Gastrocnemius medialis (tissue), 4 donors: ENCODE results near the gene CD300E. TPM values are rescaled to one million over a fixed set of nuclear protein-coding genes. Genes with fewer than 3 reads are reported as not detected.

ENCODE experiments used
- ATAC-seq, 2 donors: fragments of 150-250 bp; one replicate each; pipeline ENCODE4 v1.9.1; 2016
- DNase-seq, 2 donors: peaks; one replicate each; pipeline ENCODE4 v3.0.0-alpha.2; 2019
- H3K27ac ChIP-seq, 4 donors: fragments of 200-600 bp; sonication (generic); 1 replicate in 1 of 4; 2 replicates in 3 of 4; pipeline ENCODE4 v1.5.1; 2016 to 2018; ENCODE audit warnings: mild to moderate bottlenecking in 2 of 4, moderate library complexity in 1 of 4
- H3K27me3 ChIP-seq, 3 donors: fragments of 200-600 bp; sonication (generic) in 2 of 3; 1 replicate in 1 of 3; 2 replicates in 2 of 3; pipeline versions ENCODE4 v1.5.1 to v1.6.0; 2016 to 2019; ENCODE audit warnings: mild to moderate bottlenecking in 1 of 3, moderate library complexity in 1 of 3
- H3K36me3 ChIP-seq, 2 donors: fragments of 200-600 bp; sonication (generic) in 1 of 2; one replicate each; pipeline ENCODE4 v1.5.1; 2017 to 2018
- H3K4me1 ChIP-seq, 2 donors: fragments of 200-600 bp; sonication (generic) in 1 of 2; one replicate each; pipeline ENCODE4 v1.5.1; 2016 to 2017; ENCODE audit warnings: mild to moderate bottlenecking in 2 of 2
- H3K4me3 ChIP-seq, 4 donors: fragments of 200-600 bp; sonication (generic) in 3 of 4; 1 replicate in 1 of 4; 2 replicates in 3 of 4; pipeline ENCODE4 v1.5.1; 2016 to 2019; ENCODE audit warnings: mild to moderate bottlenecking in 2 of 4
- H3K9me3 ChIP-seq, 3 donors: fragments of 200-600 bp; sonication (generic) in 2 of 3; 1 replicate in 1 of 3; 2 replicates in 2 of 3; pipeline ENCODE4 v1.5.1; 2016 to 2019
- CTCF ChIP-seq, 5 experiments: fragments of 450-650 bp in 3 of 5; fragments of 200-600 bp in 2 of 5; sonication (generic) in 2 of 5; IDR thresholded peaks in 4 of 5; conservative IDR thresholded peaks in 1 of 5; 1 replicate in 4 of 5; 2 replicates in 1 of 5; pipeline ENCODE4 v1.5.1; 2016 to 2019; ENCODE audit warnings: antibody characterized with exemption in 5 of 5, mild to moderate bottlenecking in 3 of 5, moderate library complexity in 3 of 5
- POLR2A ChIP-seq, 2 donors: fragments of 450-650 bp; IDR thresholded peaks; one replicate each; pipeline ENCODE4 v1.6.1; 2017; ENCODE audit warnings: antibody characterized with exemption in 2 of 2, mild to moderate bottlenecking in 2 of 2, moderate library complexity in 2 of 2
- in situ Hi-C, 4 donors: fragments of 200-750 bp; cut with MboI; loops; one replicate each; pipeline versions ENCODE4 v1.15.0 to v1.8.0; 2017; ENCODE audit warnings: low sequenced_read_pairs in 4 of 4
- intact Hi-C: fragments of 100-400 bp; cut with DNase I; formaldehyde crosslinking; loops from one replicate; pipeline ENCODE4 v1.15.1; 2023; ENCODE audit warnings: low total_unique reads
- total RNA-seq, 4 donors: library from RNA; depleted of rRNA; stranded (reverse); fragments of >200 nt; gene quantifications; one replicate each; pipeline versions ENCODE4 v1.1.0 to v1.2.3, GENCODE V29; 2016

The CD300E gene
- total RNA-seq, 4 donors from 2014 or later, result 0.26 to 0.91 TPM; not detected in 2

- H3K36me3 ChIP-seq, result no peaks in the 10 kb centered on the region
- intact Hi-C loops (no loop called here), in situ Hi-C loops (no loop called here)
- TF ChIP-seq CTCF (IDR thresholded peaks at IDR 0.05 in 4 of 5, conservative IDR thresholded peaks at IDR 0.05 in 1 of 5) (no peak), POLR2A (IDR thresholded peaks at IDR 0.05) (no peak)
- H3K4me3 ChIP-seq, result no peak overlapping the region
- no peaks in the 10 kb centered on the region for H3K4me1 ChIP-seq
- no peak overlapping the region for H3K27ac ChIP-seq
- H3K27me3 ChIP-seq, result peaks cover 2 to 10% (median 3%) of the 10 kb centered on the region in 3 donors
- DNase-seq, result no peak
- ATAC-seq, result no peak
- H3K9me3 ChIP-seq, result no peaks in the 10 kb centered on the region
Observed at GRCh38 chr17:74597069-74597790, 26.3 kb downstream of the CD300E start.

DNA sequence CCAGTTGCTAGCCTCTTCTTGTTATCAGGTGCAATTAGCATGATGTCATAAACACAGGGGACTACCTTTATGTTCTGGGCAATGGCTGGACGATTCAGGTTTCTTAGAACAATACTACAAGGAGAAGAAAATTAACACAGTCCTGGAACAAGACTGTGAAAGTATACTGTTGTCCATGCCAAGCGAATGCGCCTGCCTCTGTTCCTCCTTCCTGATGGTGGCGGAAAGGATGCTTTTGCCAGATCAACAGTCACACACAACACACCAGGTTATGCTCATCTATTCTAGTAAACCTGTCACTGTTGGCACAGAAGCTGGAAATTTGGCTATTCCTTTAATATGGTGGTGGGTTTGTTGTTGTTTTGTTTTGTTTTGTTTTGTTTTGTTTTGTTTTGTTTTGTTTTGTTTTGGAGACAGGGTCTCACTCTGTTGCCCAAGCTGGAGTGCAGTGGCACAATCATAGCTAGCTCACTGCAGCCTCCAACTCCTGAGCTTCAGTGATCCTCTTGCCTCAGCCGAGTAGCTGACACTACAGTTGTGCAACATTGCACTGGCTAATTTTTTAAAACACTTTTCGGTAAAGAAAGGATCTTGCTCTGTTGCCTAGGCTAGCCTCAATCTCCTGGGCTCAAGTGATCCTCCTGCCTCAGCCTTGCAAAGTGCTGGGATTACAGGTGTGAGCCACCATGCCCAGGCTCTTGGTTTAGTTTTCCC lies 28.3 kb downstream of the CD300E start:
- ATAC-seq, result no peak
- no peaks in the 10 kb centered on the region for H3K36me3 ChIP-seq
- intact Hi-C loops, result no loop called here
- peaks cover 2 to 10% (median 7%) of the 10 kb centered on the region in 3 donors for H3K27me3 ChIP-seq
- TF ChIP-seq CTCF (IDR thresholded peaks at IDR 0.05 in 4 of 5, conservative IDR thresholded peaks at IDR 0.05 in 1 of 5) (no peak), POLR2A (IDR thresholded peaks at IDR 0.05) (no peak)
- H3K4me3 ChIP-seq, result no peak overlapping the region
- DNase-seq, result no peak
- in situ Hi-C loops, result no loop called here
- no peak overlapping the region for H3K27ac ChIP-seq
- no peaks in the 10 kb centered on the region for H3K9me3 ChIP-seq
- H3K4me1 ChIP-seq, result no peaks in the 10 kb centered on the region

GRCh38 chr17:74592087-74592990 lies 31.2 kb downstream of the CD300E start, which contains the start of gene CD300LD:
CD300LD (minus strand) TSS chr17:74592283; CDS start chr17:74592202, 81 bp downstream.
- intact Hi-C loops (no loop called here), in situ Hi-C loops (no loop called here)
- Histone ChIP-seq H3K4me3 (no peak within 1 kb of the TSS), H3K36me3 (no peaks in the 10 kb centered on the region), H3K27me3 (peaks cover 0 to 5% (median 3%) of the 10 kb centered on the region in 3 donors), H3K4me1 (no peaks in the 10 kb centered on the region), H3K27ac (no peak within 1 kb of the TSS), H3K9me3 (no peaks in the 10 kb centered on the region)
- TF ChIP-seq POLR2A (IDR thresholded peaks at IDR 0.05) (no peak), CTCF (IDR thresholded peaks at IDR 0.05 in 4 of 5, conservative IDR thresholded peaks at IDR 0.05 in 1 of 5) (no peak)
- ATAC-seq (no peak), DNase-seq (no peak)

GRCh38 chr17:74591503-74591902 lies 32.0 kb downstream of the CD300E start:
- Histone ChIP-seq H3K4me1 (no peaks in the 10 kb centered on the region), H3K27me3 (peaks cover 0 to 5% (median 3%) of the 10 kb centered on the region in 3 donors), H3K27ac (no peak overlapping the region), H3K4me3 (no peak overlapping the region), H3K36me3 (no peaks in the 10 kb centered on the region), H3K9me3 (no peaks in the 10 kb centered on the region)
- intact Hi-C loops (no loop called here), in situ Hi-C loops (no loop called here)
- no peak for TF ChIP-seq CTCF (IDR thresholded peaks at IDR 0.05 in 4 of 5, conservative IDR thresholded peaks at IDR 0.05 in 1 of 5)
- no peak for TF ChIP-seq POLR2A (IDR thresholded peaks at IDR 0.05)
- DNase-seq (no peak), ATAC-seq (no peak)
